K562 (cell line): Measurements from ENCODE around the gene ADIPOR2. TPM values are rescaled to one million over a fixed set of nuclear protein-coding genes. Genes with fewer than 3 reads are reported as not detected.

Experiments
- ATAC-seq: fragments of 200-7000 bp; cut with Tn5 transposase; 3 replicates; pipeline ENCODE4 v1.9.1; 2020; ENCODE audit warnings: moderate library complexity
- BruUV-seq: library from RNA; stranded (reverse); fragments of 400-500 nt; replicated peaks from 2 replicates; lab custom pipeline; 2021; lab: Mats Ljungman, UMichigan
- CTCF ChIA-PET: fragments of 300-600 bp; formaldehyde crosslinking; extraction: SDS; loops from one replicate; lab custom pipeline; 2021; ENCODE audit warnings: low intra/inter-chr PET ratio; lab: Yijun Ruan, JAX
- POLR2A ChIA-PET: fragments of 300-600, 350-650 bp; sonication (Branson Sonifier 250); formaldehyde crosslinking; extraction: SDS; loops from one replicate; lab custom pipeline; 2021; ENCODE audit warnings: antibody characterized with exemption, inconsistent platforms; lab: Yijun Ruan, JAX
- DNase-seq, 4 experiments: peaks; one replicate each; pipeline versions ENCODE4 v3.0.0 to v3.0.0-alpha.2; 2011 to 2018; ENCODE audit warnings: low spot score in 3 of 4, mixed read lengths in 3 of 4; ENCODE audit errors: extremely low read depth in 1 of 4
- FAIRE-seq: peaks from 2 replicates; lab custom pipeline; 2011; peaks lifted over from hg19 to GRCh38; lab: Jason Lieb, UNC
- H2AFZ ChIP-seq: 2 replicates; pipeline ENCODE4 v1.6.0; 2011; ENCODE audit warnings: low read depth, low read length, control low read depth, inconsistent platforms
- H3K27ac ChIP-seq: fragments of 200-600 bp; 3 replicates; pipeline ENCODE4 v1.8.0; 2011; ENCODE audit warnings: low read depth, mild to moderate bottlenecking, control low read depth, inconsistent platforms, low read length, moderate library complexity, mixed read lengths; ENCODE audit errors: extremely low read depth
- H3K27me3 ChIP-seq, 2 experiments: fragments of 300-600 bp in 1 of 2; 2 replicates in 1 of 2; 3 replicates in 1 of 2; pipeline versions ENCODE4 v1.6.0 to v1.8.0; 2011; ENCODE audit warnings: inconsistent platforms in 2 of 2, low read length in 2 of 2, mild to moderate bottlenecking in 1 of 2, mixed read lengths in 1 of 2, moderate library complexity in 1 of 2; ENCODE audit not compliant: control insufficient read depth in 2 of 2, insufficient read depth in 2 of 2
- H3K36me3 ChIP-seq: fragments of 300-600 bp; 3 replicates; pipeline ENCODE4 v1.8.0; 2011; ENCODE audit warnings: mild to moderate bottlenecking, low read length, inconsistent platforms; ENCODE audit not compliant: control insufficient read depth, insufficient read depth
- H3K4me1 ChIP-seq, 2 experiments: fragments of 200-600 bp in 1 of 2; replicated peaks in 1 of 2; 2 replicates in 1 of 2; 3 replicates in 1 of 2; pipeline versions ENCODE4 v1.5.1 to v1.8.0; 2011; ENCODE audit warnings: inconsistent platforms in 2 of 2, low read length in 2 of 2, mild to moderate bottlenecking in 1 of 2, mixed read lengths in 1 of 2, moderate library complexity in 1 of 2; ENCODE audit not compliant: control insufficient read depth in 2 of 2, insufficient read depth in 2 of 2
- H3K4me2 ChIP-seq: 2 replicates; pipeline ENCODE4 v1.6.1; 2011; ENCODE audit warnings: low read length, control low read depth, inconsistent platforms, mixed read lengths; ENCODE audit not compliant: insufficient read depth
- H3K4me3 ChIP-seq: fragments of 200-600 bp; sonication (generic), shearing (Covaris generic); 2 replicates; pipeline ENCODE4 v1.5.1; 2016; ENCODE audit warnings: control low read depth, inconsistent platforms
- H3K79me2 ChIP-seq: fragments of 200-600 bp; 3 replicates; pipeline ENCODE4 v1.8.0; 2011; ENCODE audit warnings: low read length, inconsistent platforms; ENCODE audit not compliant: control insufficient read depth, insufficient read depth
- H3K9ac ChIP-seq, 2 experiments: 2 replicates each; pipeline versions ENCODE4 v1.6.0 to v1.6.1; 2011; ENCODE audit warnings: low read depth in 2 of 2, low read length in 2 of 2, control low read depth in 1 of 2, inconsistent platforms in 1 of 2, mild to moderate bottlenecking in 1 of 2, mixed read lengths in 1 of 2; ENCODE audit not compliant: insufficient read depth in 1 of 2
- H3K9me1 ChIP-seq: one replicate; pipeline ENCODE4 v1.6.0; 2011; ENCODE audit warnings: inconsistent platforms, mild to moderate bottlenecking, low read length, moderate library complexity; ENCODE audit not compliant: control insufficient read depth, insufficient read depth
- H3K9me3 ChIP-seq: replicated peaks from 2 replicates; pipeline ENCODE4 v1.5.1; 2011; ENCODE audit warnings: low read depth, low read length, inconsistent platforms; ENCODE audit not compliant: control insufficient read depth, insufficient read depth
- H4K20me1 ChIP-seq: replicated peaks from 2 replicates; pipeline ENCODE4 v1.6.1; 2011; ENCODE audit warnings: low read length, inconsistent platforms, mixed read lengths; ENCODE audit not compliant: control insufficient read depth, insufficient read depth
- CCAR2 ChIP-seq: fragments of 200-400 bp; formaldehyde crosslinking; IDR thresholded peaks from 2 replicates; pipeline ENCODE4 v1.6.1; 2017; ENCODE audit warnings: mild to moderate bottlenecking, low read depth, low read length
- HNRNPK ChIP-seq: fragments of 200-400 bp; formaldehyde crosslinking; IDR thresholded peaks from one replicate; pipeline ENCODE4 v1.6.1; 2018; ENCODE audit warnings: mild to moderate bottlenecking, low read depth, low read length; ENCODE audit not compliant: poor library complexity, severe bottlenecking
- HNRNPLL ChIP-seq: fragments of 200-400 bp; formaldehyde crosslinking; IDR thresholded peaks from 2 replicates; pipeline ENCODE4 v1.6.1; 2017; ENCODE audit warnings: low read length, low read depth, mild to moderate bottlenecking; ENCODE audit not compliant: poor library complexity, severe bottlenecking
- ILK ChIP-seq: fragments of 450-650 bp; IDR thresholded peaks from 2 replicates; pipeline ENCODE4 v1.6.1; 2016; ENCODE audit warnings: missing genetic modification characterization, low read depth, mild to moderate bottlenecking, missing compliant biosample characterization, moderate library complexity, borderline replicate concordance
- IRF2 ChIP-seq: sonication (generic); formaldehyde crosslinking; IDR thresholded peaks from 2 replicates; pipeline ENCODE4 v1.8.1; 2022; ENCODE audit warnings: mild to moderate bottlenecking, missing genetic modification reagents
- NR3C1 ChIP-seq: sonication (generic); formaldehyde crosslinking; IDR thresholded peaks from 2 replicates; pipeline ENCODE4 v1.8.1; 2022; ENCODE audit warnings: missing genetic modification reagents
- PHF21A ChIP-seq: fragments of 450-650 bp; IDR thresholded peaks from 2 replicates; pipeline ENCODE4 v1.6.1; 2017; ENCODE audit warnings: low read depth, borderline replicate concordance
- RBM34 ChIP-seq: fragments of 200-400 bp; formaldehyde crosslinking; IDR thresholded peaks from 2 replicates; pipeline ENCODE4 v1.6.1; 2018; ENCODE audit warnings: low read length, borderline replicate concordance; ENCODE audit not compliant: insufficient read depth
- SP2 ChIP-seq: IDR thresholded peaks from 2 replicates; pipeline ENCODE4 v1.6.1; 2011; ENCODE audit warnings: mild to moderate bottlenecking, low read depth, low read length, moderate library complexity; ENCODE audit not compliant: poor library complexity, severe bottlenecking; ENCODE audit errors: extremely low read depth
- TRIM28 ChIP-seq: fragments of 450-650 bp; IDR thresholded peaks from 2 replicates; pipeline ENCODE4 v1.6.1; 2017
- ZC3H11A ChIP-seq: IDR thresholded peaks from 2 replicates; pipeline ENCODE4 v1.6.1; 2012; ENCODE audit warnings: low read depth, low read length, improper control_type of control experiment
- ZFPM2 ChIP-seq: fragments of 250-450 bp; sonication (Bioruptor Pico); IDR thresholded peaks from 2 replicates; pipeline ENCODE4 v1.5.1; 2022; ENCODE audit warnings: mild to moderate bottlenecking
- ZNF224 ChIP-seq: sonication (generic); formaldehyde crosslinking; IDR thresholded peaks from 2 replicates; pipeline ENCODE4 v1.8.0; 2022; ENCODE audit warnings: mild to moderate bottlenecking, missing genetic modification reagents
- ZNF431 ChIP-seq: sonication (generic); formaldehyde crosslinking; IDR thresholded peaks from 2 replicates; pipeline ENCODE4 v1.8.0; 2022; ENCODE audit warnings: mild to moderate bottlenecking, missing genetic modification reagents
- WGBS: fragments of 100-300 bp; shearing (Covaris generic); methylation state at CpG from one replicate; pipeline ENCODE4 v1.1.6; 2016; ENCODE audit warnings: low coverage, mixed read lengths; ENCODE audit not compliant: insufficient coverage; ENCODE audit errors: missing lambda C conversion rate; 5-methylcytosine and 5-hydroxymethylcytosine counted together
- in situ Hi-C: fragments of 300-500 bp; cut with MboI; formaldehyde crosslinking; loops from 4 replicates; pipeline ENCODE4 v1.15.0; 2018; ENCODE audit warnings: inconsistent platforms, mixed read lengths
- intact Hi-C: fragments of 100-400 bp; cut with micrococcal nuclease; formaldehyde crosslinking; loops from 2 replicates; pipeline ENCODE4 v1.14.2; 2022
- polyA plus RNA-seq, 8 experiments: library from polyadenylated mRNA; depleted of rRNA in 4 of 8; stranded (reverse) in 5 of 8; unstranded in 3 of 8; fragments of >200 nt; fragmentation: Nextera tagmentation in 2 of 8; fragmentation: Illumina TruSeq in 1 of 8; extraction: Ambion mirVana in 2 of 8; extraction: Trizol in 1 of 8; gene quantifications; 2 replicates each; pipeline versions ENCODE4 v1.2.1 to v1.2.3, GENCODE V29; 2011 to 2014; ENCODE audit warnings: inconsistent platforms in 1 of 8, missing spikeins in 1 of 8
- total RNA-seq, 7 experiments: library from RNA; depleted of rRNA in 6 of 7; stranded (reverse); fragments of >200 nt in 6 of 7; fragmentation: Illumina TruSeq in 2 of 7; extraction: Trizol in 2 of 7; gene quantifications; 2 replicates each; pipeline versions ENCODE4 v1.2.1 to v1.2.3, GENCODE V29; 2011 to 2021; ENCODE audit warnings: low replicate concordance in 1 of 7
- TF ChIP-seq, protein P1 (sequence below), 2 experiments: fragments of 450-650 bp; IDR thresholded peaks; 2 replicates each; pipeline ENCODE4 v1.6.1; 2016
- TF ChIP-seq, protein P2 (sequence below): fragments of 250-450 bp; sonication (Bioruptor Pico); IDR thresholded peaks from 2 replicates; pipeline ENCODE4 v1.8.0; 2022; ENCODE audit warnings: inconsistent platforms
- TF ChIP-seq, protein P3 (sequence below): sonication (generic); formaldehyde crosslinking; IDR thresholded peaks from 2 replicates; pipeline ENCODE4 v1.8.1; 2023; ENCODE audit warnings: mild to moderate bottlenecking, missing genetic modification reagents

Gene ADIPOR2
- total and polyA plus RNA-seq, 9 of the 15 experiments (the other 6 are each of a cell fraction or from before 2014, with no cell fraction given), result 10.9 to 63.5 (median 46.0) TPM

DNA sequence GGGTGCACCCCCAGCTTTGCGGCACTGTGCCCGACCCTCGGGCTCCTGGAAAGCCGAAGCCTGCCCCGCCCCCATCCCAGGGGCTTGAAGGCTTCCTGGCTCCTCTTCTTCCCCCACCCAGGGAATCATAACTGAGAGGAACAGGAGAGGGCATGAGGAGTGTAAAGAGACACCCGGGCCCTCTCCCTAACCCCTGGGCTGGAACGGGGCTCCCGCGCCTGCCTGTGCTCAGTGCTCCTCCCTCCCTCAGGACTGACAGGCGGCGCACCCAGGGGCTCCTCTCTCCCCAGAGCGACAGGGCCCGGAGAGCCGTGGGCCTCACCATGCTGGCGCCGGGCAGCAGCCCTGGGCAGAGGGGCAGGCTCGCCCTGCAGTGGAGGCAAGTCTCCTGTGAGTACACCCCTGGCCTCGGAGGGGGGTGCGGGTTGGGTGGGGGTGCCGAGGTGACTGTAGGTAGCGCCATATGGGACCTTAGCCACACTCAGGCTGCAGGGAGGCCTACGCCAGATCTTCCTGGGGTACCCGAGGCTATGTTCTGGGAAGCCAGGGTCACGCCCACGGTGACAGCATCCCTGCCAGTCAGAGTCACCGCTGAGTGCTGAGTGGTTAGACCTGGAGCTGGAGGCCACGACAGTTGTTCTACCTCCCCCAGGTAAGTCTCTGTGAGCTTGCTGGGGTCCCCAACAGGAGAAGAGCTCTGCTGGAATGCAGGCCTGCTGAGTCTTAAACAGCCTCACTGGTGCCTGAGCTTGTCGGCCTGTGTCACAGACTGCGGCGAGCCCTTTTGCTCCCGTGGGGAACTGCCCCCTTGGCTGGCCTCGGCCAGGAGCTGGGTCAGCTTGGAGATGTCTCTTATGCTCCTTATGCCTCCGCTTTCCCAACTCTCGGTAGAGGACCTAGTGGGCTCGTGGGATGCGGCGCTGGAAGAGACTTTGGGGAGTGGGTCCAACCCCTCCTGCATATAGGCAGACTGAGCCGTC is 137.2 kb downstream of the ADIPOR2 start:
- BruUV-seq, result no TSS peak
- in situ Hi-C loops, result no loop called here
- 11% methylated on average over 28 of the region's 38 CpGs for WGBS
- Histone ChIP-seq H3K4me2 (no peak overlapping the region), H3K4me3 (no peak overlapping the region), H3K9me1 (no peaks in the 10 kb centered on the region), H2AFZ (no peak overlapping the region), H3K36me3 (no peaks in the 10 kb centered on the region), H3K9me3 (no peaks in the 10 kb centered on the region), H3K27me3 (peaks cover 10 to 76% of the 10 kb centered on the region in 2 experiments; a peak in 3 of 5 replicates), H4K20me1 (peaks cover 17% of the 10 kb centered on the region), H3K79me2 (no peaks in the 10 kb centered on the region), H3K27ac (no peak overlapping the region), H3K4me1 (peaks cover 0 to 18% of the 10 kb centered on the region in 2 experiments; a peak in 2 of 5 replicates), H3K9ac (no peak overlapping the region)
- FAIRE-seq, result no peak
- no peak for ATAC-seq
- ChIA-PET POLR2A (interaction anchor here (0.6 kb wide), 1 partner anchor 589 kb away, joined by 3 read pairs; no protein-coding TSS in a partner anchor), CTCF (no interaction called here)
- DNase-seq, result no peak
- intact Hi-C loops, result no loop called here
- TF ChIP-seq ZFPM2 (CRISPR knock-in tag), result no peak
- TF ChIP-seq ZNF431 (CRISPR knock-in tag), result no peak
- no peak for TF ChIP-seq ZNF224 (CRISPR knock-in tag)
- no peak for TF ChIP-seq HNRNPLL
- TF ChIP-seq, protein P1, sequence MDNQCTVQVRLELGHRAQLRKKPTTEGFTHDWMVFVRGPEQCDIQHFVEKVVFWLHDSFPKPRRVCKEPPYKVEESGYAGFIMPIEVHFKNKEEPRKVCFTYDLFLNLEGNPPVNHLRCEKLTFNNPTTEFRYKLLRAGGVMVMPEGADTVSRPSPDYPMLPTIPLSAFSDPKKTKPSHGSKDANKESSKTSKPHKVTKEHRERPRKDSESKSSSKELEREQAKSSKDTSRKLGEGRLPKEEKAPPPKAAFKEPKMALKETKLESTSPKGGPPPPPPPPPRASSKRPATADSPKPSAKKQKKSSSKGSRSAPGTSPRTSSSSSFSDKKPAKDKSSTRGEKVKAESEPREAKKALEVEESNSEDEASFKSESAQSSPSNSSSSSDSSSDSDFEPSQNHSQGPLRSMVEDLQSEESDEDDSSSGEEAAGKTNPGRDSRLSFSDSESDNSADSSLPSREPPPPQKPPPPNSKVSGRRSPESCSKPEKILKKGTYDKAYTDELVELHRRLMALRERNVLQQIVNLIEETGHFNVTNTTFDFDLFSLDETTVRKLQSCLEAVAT (IDR thresholded peaks at IDR 0.05), result no peak
- no peak for TF ChIP-seq SP2
- no peak for TF ChIP-seq RBM34
- TF ChIP-seq CCAR2, result no peak
- TF ChIP-seq, protein P2, sequence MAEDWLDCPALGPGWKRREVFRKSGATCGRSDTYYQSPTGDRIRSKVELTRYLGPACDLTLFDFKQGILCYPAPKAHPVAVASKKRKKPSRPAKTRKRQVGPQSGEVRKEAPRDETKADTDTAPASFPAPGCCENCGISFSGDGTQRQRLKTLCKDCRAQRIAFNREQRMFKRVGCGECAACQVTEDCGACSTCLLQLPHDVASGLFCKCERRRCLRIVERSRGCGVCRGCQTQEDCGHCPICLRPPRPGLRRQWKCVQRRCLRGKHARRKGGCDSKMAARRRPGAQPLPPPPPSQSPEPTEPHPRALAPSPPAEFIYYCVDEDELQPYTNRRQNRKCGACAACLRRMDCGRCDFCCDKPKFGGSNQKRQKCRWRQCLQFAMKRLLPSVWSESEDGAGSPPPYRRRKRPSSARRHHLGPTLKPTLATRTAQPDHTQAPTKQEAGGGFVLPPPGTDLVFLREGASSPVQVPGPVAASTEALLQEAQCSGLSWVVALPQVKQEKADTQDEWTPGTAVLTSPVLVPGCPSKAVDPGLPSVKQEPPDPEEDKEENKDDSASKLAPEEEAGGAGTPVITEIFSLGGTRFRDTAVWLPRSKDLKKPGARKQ (CRISPR knock-in tag), result no peak
- TF ChIP-seq HNRNPK, result no peak
- TF ChIP-seq IRF2, result no peak
- no peak for TF ChIP-seq PHF21A
- TF ChIP-seq, protein P3, sequence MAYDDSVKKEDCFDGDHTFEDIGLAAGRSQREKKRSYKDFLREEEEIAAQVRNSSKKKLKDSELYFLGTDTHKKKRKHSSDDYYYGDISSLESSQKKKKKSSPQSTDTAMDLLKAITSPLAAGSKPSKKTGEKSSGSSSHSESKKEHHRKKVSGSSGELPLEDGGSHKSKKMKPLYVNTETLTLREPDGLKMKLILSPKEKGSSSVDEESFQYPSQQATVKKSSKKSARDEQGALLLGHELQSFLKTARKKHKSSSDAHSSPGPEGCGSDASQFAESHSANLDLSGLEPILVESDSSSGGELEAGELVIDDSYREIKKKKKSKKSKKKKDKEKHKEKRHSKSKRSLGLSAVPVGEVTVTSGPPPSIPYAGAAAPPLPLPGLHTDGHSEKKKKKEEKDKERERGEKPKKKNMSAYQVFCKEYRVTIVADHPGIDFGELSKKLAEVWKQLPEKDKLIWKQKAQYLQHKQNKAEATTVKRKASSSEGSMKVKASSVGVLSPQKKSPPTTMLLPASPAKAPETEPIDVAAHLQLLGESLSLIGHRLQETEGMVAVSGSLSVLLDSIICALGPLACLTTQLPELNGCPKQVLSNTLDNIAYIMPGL (CRISPR knock-in tag), result no peak
- no peak for TF ChIP-seq ILK
- no peak for TF ChIP-seq NR3C1
- TF ChIP-seq TRIM28, result no peak
- no peak for TF ChIP-seq ZC3H11A
